ENCODE results near the gene AFAP1.
A peak's percentile ranks its signal among the peaks of the same experiment; 100 is the strongest.

AFAP1 gene

DNA sequence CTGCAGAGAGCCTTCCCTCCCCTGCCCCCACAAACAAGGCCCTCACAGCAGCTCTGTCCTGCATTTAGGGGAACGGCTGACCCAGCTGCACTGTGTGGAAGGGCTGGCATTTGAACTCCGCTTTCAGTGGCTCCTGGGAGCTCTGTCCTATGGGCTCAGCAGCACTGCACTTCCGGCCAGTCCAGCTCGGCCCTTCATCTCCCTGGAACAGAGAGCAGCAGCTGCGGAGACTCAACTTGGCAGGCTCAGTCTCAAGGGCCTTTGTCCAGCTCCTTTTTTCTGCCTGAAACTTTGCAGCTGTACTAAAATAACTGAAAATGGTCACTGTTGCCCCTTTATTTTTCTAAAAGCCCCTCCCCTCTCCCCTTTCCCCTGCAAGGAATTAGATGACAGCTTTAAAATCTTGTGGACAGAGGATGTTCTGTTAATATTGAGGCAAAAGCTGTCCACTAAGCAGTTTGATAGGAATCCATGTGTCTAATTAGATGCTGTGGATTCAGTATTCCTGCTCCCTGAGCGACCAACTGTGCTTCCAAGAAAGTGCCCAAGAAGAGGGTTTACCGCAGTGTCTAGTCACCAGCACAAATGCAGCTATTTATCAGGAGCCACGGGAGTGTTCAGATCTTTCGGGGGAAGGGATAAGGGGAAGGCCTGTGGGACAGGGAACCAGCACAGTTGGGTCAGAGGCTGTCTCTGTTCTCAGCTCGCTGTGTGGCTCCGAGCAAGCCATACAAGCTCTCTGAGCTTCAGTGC lies 133.1 kb downstream of the AFAP1 start:
- DNase-seq (ENCODE audit: low read depth, low spot score): peak; percentile 68
- in situ Hi-C loops (cut with HindIII; ENCODE audit: low sequenced_read_pairs): no loop called here
- TF ChIP-seq CTCF (IDR thresholded peaks at IDR 0.05; ENCODE audit: low read depth, low read length): no peak
- H3K4me3 ChIP-seq (ENCODE audit: low read depth, low read length): no peak overlapping the region

- no peak overlapping the region for H3K4me3 ChIP-seq (ENCODE audit: low read depth, low read length)
- peak; percentile 93 for DNase-seq (ENCODE audit: low read depth, low spot score)
- in situ Hi-C loops (cut with HindIII; ENCODE audit: low sequenced_read_pairs): no loop called here
- TF ChIP-seq CTCF (IDR thresholded peaks at IDR 0.05; ENCODE audit: low read depth, low read length): no peak
These were observed 133.9 kb downstream of the AFAP1 start for GRCh38 chr4:7805533-7806337.

DNA sequence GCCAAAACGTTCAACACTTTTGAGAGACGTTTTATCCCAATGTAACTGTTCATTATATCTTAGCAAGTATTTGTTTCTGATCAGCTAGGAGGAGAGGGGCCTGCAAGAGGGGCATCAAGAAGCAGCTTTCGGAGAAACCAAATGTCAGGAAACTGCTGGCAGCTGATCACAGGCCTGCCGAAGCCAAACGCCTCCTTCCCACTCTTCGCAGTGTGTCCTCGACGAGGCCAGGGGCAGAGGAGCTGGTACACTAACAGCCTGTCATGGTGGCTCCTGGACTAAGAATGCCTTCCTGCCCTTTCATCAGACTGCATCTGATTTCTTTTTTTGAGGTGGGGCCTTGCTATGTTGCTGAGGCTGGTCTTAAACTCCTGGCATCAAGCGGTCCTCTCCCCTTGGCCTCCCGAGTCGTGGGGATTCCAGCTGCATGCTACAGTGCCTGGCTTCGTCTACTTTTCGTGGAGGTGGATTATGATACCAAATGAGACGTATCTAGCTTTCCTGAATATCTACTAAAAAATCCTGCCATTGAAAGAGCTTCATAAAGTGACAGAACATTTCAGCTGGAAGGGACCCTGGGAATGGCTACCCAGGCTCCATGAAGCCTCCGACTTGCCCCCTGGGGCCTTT lies 134.8 kb downstream of the AFAP1 start:
- TF ChIP-seq CTCF (IDR thresholded peaks at IDR 0.05; ENCODE audit: low read depth, low read length): no peak
- in situ Hi-C loops (cut with HindIII; ENCODE audit: low sequenced_read_pairs): no loop called here
- DNase-seq (ENCODE audit: low read depth, low spot score): no peak
- H3K4me3 ChIP-seq (ENCODE audit: low read depth, low read length): no peak overlapping the region

DNA sequence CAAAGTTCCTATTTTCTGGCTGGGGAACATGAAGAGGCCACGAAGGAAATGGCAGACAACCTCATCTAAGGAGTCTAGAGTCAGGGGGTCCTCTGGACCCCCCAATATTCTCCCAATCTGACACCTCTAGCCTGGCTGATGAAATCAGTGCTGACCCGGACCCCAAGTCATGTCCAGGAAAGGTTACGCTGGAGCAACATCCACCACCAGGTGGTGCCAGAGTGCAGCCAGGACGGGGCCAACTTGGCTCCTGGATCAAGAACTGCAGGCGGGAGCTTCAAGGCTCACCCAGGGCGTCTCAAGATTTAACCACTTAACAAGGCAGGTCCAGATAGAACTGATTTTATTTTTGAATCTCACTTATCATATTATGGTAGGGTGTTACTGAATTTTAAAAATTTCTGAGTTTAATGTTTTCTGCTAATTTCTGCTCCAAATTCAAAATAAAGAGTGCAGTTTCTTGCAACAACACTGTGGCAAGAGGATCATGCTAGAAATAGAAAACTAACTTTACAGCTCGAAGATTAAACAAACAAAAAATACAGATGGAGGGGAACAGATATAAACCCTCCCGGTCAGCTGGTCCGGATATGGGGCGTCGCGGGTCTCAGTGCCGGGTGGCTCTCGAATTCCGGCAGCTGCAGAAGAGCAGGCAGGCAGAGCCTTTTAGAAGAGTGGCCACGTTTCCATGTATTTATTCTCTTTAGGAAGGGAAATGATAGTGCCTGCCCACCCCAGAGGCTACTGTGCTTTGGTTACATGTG lies 135.5 kb downstream of the AFAP1 start:
- DNase-seq (ENCODE audit: low read depth, low spot score): peak; percentile 84
- in situ Hi-C loops (cut with HindIII; ENCODE audit: low sequenced_read_pairs): no loop called here
- peak; percentile 92 for TF ChIP-seq CTCF (IDR thresholded peaks at IDR 0.05; ENCODE audit: low read depth, low read length)
- H3K4me3 ChIP-seq (ENCODE audit: low read depth, low read length): no peak overlapping the region

DNA sequence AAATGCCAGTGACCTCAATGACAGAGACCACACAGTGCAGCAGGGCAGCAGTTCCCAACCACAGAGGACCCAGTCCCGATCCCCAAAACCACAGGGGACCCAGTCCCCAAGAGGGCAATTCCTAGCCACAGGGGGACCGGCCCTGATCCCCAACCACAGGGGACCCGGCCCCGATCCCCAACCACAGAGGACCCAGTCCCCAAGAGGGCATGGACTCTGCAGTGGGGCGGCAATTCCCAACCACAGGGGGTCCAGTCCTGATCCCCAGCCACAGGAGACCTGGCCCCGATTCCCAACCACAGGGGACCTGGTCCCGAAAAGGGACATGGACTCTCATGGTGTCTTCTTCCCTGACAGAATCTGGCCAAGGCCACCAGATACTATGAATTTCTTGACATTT lies 136.3 kb downstream of the AFAP1 start:
- no peak overlapping the region for H3K4me3 ChIP-seq (ENCODE audit: low read depth, low read length)
- no peak for TF ChIP-seq CTCF (IDR thresholded peaks at IDR 0.05; ENCODE audit: low read depth, low read length)
- no peak for DNase-seq (ENCODE audit: low read depth, low spot score)
- in situ Hi-C loops (cut with HindIII; ENCODE audit: low sequenced_read_pairs): no loop called here

Data from astrocyte of the spinal cord (primary cell).